Measurements from ENCODE around the gene ADRM1. TPM values are rescaled to one million over a fixed set of nuclear protein-coding genes. Genes with fewer than 3 reads are reported as not detected.

ADRM1 gene
- polyA plus RNA-seq, 2 of the 4 experiments (the other 2 are of a cell fraction) = 87.9 to 130 TPM

DNA sequence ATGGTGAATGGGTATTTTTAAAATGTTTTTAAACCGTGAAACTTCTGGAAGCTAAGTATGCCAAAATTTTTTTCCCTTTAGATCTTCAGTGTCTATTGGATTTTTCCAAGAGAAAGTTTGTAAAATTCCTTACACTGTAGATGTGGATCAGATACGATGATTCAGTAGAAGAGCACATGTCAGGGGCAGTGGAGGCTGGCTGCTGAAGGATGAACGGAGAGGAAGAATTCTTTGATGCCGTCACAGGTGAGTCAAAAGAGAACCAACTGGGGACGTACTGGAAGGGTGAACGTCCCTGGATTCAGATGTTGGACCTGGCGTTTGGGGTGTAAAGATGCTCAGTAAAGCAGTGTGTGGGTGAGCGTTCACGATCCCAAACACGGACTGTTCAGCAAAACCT lies 46.8 kb upstream of the ADRM1 start:
- no peak for TF ChIP-seq FOSB (CRISPR knock-in tag; IDR thresholded peaks at IDR 0.05)
- no peak for TF ChIP-seq ZFP36 (IDR thresholded peaks at IDR 0.05; ENCODE audit: borderline replicate concordance, partially characterized antibody)
- TF ChIP-seq, protein P1, sequence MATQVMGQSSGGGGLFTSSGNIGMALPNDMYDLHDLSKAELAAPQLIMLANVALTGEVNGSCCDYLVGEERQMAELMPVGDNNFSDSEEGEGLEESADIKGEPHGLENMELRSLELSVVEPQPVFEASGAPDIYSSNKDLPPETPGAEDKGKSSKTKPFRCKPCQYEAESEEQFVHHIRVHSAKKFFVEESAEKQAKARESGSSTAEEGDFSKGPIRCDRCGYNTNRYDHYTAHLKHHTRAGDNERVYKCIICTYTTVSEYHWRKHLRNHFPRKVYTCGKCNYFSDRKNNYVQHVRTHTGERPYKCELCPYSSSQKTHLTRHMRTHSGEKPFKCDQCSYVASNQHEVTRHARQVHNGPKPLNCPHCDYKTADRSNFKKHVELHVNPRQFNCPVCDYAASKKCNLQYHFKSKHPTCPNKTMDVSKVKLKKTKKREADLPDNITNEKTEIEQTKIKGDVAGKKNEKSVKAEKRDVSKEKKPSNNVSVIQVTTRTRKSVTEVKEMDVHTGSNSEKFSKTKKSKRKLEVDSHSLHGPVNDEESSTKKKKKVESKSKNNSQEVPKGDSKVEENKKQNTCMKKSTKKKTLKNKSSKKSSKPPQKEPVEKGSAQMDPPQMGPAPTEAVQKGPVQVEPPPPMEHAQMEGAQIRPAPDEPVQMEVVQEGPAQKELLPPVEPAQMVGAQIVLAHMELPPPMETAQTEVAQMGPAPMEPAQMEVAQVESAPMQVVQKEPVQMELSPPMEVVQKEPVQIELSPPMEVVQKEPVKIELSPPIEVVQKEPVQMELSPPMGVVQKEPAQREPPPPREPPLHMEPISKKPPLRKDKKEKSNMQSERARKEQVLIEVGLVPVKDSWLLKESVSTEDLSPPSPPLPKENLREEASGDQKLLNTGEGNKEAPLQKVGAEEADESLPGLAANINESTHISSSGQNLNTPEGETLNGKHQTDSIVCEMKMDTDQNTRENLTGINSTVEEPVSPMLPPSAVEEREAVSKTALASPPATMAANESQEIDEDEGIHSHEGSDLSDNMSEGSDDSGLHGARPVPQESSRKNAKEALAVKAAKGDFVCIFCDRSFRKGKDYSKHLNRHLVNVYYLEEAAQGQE (IDR thresholded peaks at IDR 0.05) = no peak
- TF ChIP-seq, protein P2, sequence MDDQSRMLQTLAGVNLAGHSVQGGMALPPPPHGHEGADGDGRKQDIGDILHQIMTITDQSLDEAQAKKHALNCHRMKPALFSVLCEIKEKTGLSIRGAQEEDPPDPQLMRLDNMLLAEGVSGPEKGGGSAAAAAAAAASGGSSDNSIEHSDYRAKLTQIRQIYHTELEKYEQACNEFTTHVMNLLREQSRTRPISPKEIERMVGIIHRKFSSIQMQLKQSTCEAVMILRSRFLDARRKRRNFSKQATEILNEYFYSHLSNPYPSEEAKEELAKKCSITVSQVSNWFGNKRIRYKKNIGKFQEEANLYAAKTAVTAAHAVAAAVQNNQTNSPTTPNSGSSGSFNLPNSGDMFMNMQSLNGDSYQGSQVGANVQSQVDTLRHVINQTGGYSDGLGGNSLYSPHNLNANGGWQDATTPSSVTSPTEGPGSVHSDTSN (IDR thresholded peaks at IDR 0.05) = no peak
- no peak for TF ChIP-seq PHF8 (IDR thresholded peaks at IDR 0.05; ENCODE audit: borderline replicate concordance, low read depth)
- no peak for TF ChIP-seq NR3C1 (IDR thresholded peaks at IDR 0.05)
- TF ChIP-seq, protein P3, sequence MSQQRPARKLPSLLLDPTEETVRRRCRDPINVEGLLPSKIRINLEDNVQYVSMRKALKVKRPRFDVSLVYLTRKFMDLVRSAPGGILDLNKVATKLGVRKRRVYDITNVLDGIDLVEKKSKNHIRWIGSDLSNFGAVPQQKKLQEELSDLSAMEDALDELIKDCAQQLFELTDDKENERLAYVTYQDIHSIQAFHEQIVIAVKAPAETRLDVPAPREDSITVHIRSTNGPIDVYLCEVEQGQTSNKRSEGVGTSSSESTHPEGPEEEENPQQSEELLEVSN (IDR thresholded peaks at IDR 0.05; ENCODE audit: borderline replicate concordance, low read depth) = no peak
- TF ChIP-seq ZC3H11A (IDR thresholded peaks at IDR 0.05) = no peak
- TF ChIP-seq HOXA7 (CRISPR knock-in tag; IDR thresholded peaks at IDR 0.05) = no peak
- no peak for TF ChIP-seq RNF2 (IDR thresholded peaks at IDR 0.05; ENCODE audit: borderline replicate concordance, low read depth)
- no peak for TF ChIP-seq HOXB13 (CRISPR knock-in tag; IDR thresholded peaks at IDR 0.05; ENCODE audit: low read depth)
- TF ChIP-seq, protein P4, sequence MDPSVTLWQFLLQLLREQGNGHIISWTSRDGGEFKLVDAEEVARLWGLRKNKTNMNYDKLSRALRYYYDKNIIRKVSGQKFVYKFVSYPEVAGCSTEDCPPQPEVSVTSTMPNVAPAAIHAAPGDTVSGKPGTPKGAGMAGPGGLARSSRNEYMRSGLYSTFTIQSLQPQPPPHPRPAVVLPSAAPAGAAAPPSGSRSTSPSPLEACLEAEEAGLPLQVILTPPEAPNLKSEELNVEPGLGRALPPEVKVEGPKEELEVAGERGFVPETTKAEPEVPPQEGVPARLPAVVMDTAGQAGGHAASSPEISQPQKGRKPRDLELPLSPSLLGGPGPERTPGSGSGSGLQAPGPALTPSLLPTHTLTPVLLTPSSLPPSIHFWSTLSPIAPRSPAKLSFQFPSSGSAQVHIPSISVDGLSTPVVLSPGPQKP (IDR thresholded peaks at IDR 0.05; ENCODE audit: low read depth, low read length) = no peak
- no peak for TF ChIP-seq EHF (CRISPR knock-in tag; IDR thresholded peaks at IDR 0.05)
- TF ChIP-seq, protein P5, sequence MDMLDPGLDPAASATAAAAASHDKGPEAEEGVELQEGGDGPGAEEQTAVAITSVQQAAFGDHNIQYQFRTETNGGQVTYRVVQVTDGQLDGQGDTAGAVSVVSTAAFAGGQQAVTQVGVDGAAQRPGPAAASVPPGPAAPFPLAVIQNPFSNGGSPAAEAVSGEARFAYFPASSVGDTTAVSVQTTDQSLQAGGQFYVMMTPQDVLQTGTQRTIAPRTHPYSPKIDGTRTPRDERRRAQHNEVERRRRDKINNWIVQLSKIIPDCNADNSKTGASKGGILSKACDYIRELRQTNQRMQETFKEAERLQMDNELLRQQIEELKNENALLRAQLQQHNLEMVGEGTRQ (IDR thresholded peaks at IDR 0.05) = no peak
- TF ChIP-seq, protein P6, sequence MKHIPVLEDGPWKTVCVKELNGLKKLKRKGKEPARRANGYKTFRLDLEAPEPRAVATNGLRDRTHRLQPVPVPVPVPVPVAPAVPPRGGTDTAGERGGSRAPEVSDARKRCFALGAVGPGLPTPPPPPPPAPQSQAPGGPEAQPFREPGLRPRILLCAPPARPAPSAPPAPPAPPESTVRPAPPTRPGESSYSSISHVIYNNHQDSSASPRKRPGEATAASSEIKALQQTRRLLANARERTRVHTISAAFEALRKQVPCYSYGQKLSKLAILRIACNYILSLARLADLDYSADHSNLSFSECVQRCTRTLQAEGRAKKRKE (CRISPR knock-in tag; IDR thresholded peaks at IDR 0.05; ENCODE audit: low read depth) = no peak
- TF ChIP-seq POLR2AphosphoS2 (conservative IDR thresholded peaks at IDR 0.05; ENCODE audit: low read length) = no peak
- TF ChIP-seq RFX5 (IDR thresholded peaks at IDR 0.05) = no peak
- TF ChIP-seq MYC (IDR thresholded peaks at IDR 0.05; ENCODE audit: borderline replicate concordance, low read length) = no peak
- TF ChIP-seq SMC3 (IDR thresholded peaks at IDR 0.05) = no peak
- TF ChIP-seq CEBPB (IDR thresholded peaks at IDR 0.05) = no peak
- no peaks in the 10 kb centered on the region for H3K9me3 ChIP-seq
- no peak for FAIRE-seq
- 90% methylated on average over 10 of the region's 10 CpGs for WGBS (ENCODE audit: missing lambda C conversion rate)
- H3K4me2 ChIP-seq = no peak overlapping the region
- CTCF ChIA-PET = interaction anchor here (3.4 kb wide), 1 partner anchor 10 kb away, joined by 11 read pairs; no protein-coding TSS in a partner anchor
- ATAC-seq = no peak
- POLR2A ChIA-PET = no interaction called here
- H3K4me3 ChIP-seq = no peak overlapping the region
- no peaks in the 10 kb centered on the region for H3K4me1 ChIP-seq
- H3K27ac ChIP-seq = no peak overlapping the region
- no peak for DNase-seq (ENCODE audit: low read depth in 1 of 2, low spot score in 1 of 2)
